Lower leg skin (tissue), 4 donors: Measurements from ENCODE around the gene SFMBT2. TPM values are rescaled to one million over a fixed set of nuclear protein-coding genes. Genes with fewer than 3 reads are reported as not detected.

Experiments
- DNase-seq, 2 donors: peaks; one replicate each; pipeline ENCODE4 v3.0.0-alpha.2; 2019; ENCODE audit warnings: low spot score in 2 of 2
- H3K4me3 ChIP-seq: fragments of 200-600 bp; sonication (generic); 2 replicates; pipeline ENCODE4 v1.5.1; 2017; ENCODE audit warnings: mild to moderate bottlenecking, low read depth; ENCODE audit not compliant: poor library complexity, severe bottlenecking
- POLR2A ChIP-seq, 2 donors: fragments of 450-650 bp; IDR thresholded peaks; one replicate each; pipeline ENCODE4 v1.6.1; 2016 to 2017; ENCODE audit warnings: antibody characterized with exemption in 2 of 2, mild to moderate bottlenecking in 1 of 2, moderate library complexity in 1 of 2
- WGBS, 2 donors: methylation state at CpG; one replicate each; pipeline ENCODE4 v1.1.5; 2018; 5-methylcytosine and 5-hydroxymethylcytosine counted together
- intact Hi-C: fragments of 100-400 bp; cut with DNase I; formaldehyde crosslinking; loops from one replicate; pipeline ENCODE4 v1.15.0; 2023; ENCODE audit warnings: low total_unique reads
- total RNA-seq, 4 donors: library from RNA; depleted of rRNA; stranded (reverse); fragments of >200 nt; gene quantifications; one replicate each; pipeline ENCODE4 v1.1.0, GENCODE V29; 2016
- TF ChIP-seq, protein P1 (sequence below), 3 donors: fragments of 450-650 bp; IDR thresholded peaks; one replicate each; pipeline ENCODE4 v1.5.1; 2016; ENCODE audit warnings: antibody characterized with exemption in 3 of 3, mild to moderate bottlenecking in 3 of 3, moderate library complexity in 2 of 3

Gene SFMBT2
- total RNA-seq, 4 donors from 2014 or later: 0.42 to 3.3 (median 1.9) TPM

DNA sequence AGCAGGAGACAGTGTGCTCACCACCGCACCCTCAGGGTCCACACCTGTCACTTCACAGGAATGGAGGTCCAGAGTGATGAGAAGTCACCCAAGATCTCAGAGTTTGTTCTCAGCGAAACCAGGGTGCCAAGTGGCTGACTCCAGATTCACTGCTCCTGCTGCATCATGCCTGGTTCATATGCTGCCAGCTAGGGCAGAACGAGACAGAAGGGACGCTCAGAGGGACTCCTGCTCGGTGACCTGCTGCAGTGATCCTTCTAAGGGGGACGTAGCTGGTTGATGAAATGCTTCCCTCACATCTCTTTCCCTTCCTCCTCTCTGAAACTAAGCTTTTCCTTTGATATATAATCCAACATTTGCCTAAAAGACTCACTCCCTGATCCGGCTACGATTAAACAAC lies 248.5 kb downstream of the SFMBT2 start:
- WGBS, 2 donors: 86 to 89% methylated on average over 8 of the region's 8 CpGs
- TF ChIP-seq, protein P1, sequence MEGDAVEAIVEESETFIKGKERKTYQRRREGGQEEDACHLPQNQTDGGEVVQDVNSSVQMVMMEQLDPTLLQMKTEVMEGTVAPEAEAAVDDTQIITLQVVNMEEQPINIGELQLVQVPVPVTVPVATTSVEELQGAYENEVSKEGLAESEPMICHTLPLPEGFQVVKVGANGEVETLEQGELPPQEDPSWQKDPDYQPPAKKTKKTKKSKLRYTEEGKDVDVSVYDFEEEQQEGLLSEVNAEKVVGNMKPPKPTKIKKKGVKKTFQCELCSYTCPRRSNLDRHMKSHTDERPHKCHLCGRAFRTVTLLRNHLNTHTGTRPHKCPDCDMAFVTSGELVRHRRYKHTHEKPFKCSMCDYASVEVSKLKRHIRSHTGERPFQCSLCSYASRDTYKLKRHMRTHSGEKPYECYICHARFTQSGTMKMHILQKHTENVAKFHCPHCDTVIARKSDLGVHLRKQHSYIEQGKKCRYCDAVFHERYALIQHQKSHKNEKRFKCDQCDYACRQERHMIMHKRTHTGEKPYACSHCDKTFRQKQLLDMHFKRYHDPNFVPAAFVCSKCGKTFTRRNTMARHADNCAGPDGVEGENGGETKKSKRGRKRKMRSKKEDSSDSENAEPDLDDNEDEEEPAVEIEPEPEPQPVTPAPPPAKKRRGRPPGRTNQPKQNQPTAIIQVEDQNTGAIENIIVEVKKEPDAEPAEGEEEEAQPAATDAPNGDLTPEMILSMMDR (IDR thresholded peaks at IDR 0.05): no peak
- no peak for TF ChIP-seq POLR2A (IDR thresholded peaks at IDR 0.05)
- no peak overlapping the region for H3K4me3 ChIP-seq
- intact Hi-C loops: no loop called here
- DNase-seq: no peak

DNA sequence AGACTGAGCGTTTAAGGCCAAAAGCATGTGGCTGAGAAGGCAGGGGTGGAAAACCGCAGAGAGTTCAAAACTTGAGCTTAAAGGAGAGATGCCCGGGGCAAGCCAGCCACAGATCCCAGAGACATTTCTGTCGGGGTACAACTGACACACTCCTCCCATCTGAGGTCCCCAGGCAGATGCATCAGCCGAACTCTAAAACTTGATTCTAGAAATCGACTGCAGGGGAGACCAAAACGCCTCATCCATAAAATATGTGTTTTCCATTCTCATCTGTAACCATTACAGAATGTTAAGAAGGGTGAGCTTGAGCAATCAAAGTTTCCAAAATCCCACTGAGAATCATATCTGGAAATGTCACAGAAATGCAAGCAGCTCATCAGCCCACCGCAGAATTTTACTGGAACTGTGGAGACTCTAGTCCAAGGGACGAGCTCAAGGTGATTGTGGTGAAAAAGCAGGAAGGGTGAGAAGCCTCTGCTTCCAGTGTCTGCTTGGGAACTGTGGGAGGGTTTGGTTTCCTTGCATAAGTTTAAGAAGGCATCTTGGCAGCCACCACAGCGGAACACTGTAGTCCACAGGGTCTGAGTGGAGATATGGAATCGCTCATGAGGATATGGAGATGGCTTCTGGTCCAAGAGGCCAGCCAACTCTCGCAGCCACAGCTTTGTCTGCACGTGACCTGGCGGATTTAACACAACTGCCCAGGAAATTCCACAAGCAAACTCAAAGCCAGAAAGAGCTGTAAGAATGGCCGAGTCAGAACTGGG lies 249.2 kb downstream of the SFMBT2 start:
- intact Hi-C loops: no loop called here
- TF ChIP-seq POLR2A (IDR thresholded peaks at IDR 0.05): no peak
- TF ChIP-seq, protein P1 (IDR thresholded peaks at IDR 0.05): no peak
- WGBS, 2 donors: 76 to 80% methylated on average over 15 of the region's 15 CpGs
- H3K4me3 ChIP-seq: no peak overlapping the region
- DNase-seq: no peak

DNA sequence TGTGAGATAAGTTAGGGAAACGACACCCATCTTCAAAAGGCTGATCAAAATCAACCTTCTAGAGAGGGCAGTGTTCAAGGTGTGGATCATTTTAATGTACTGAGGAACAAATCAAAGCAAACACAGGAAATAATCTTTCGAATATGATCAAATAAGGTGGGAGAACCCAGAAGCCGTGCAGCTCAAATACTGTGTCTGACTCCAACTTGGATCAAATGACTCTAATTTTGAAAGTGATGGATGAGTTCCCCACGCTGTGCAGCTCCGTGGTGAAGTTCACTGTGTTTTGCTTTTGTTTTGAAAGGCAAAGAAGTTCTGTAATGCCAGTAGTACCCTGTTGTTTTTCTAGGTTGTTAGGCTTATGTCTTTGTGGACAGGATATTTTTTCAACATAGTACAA lies 250.9 kb downstream of the SFMBT2 start:
- intact Hi-C loops: no loop called here

DNA sequence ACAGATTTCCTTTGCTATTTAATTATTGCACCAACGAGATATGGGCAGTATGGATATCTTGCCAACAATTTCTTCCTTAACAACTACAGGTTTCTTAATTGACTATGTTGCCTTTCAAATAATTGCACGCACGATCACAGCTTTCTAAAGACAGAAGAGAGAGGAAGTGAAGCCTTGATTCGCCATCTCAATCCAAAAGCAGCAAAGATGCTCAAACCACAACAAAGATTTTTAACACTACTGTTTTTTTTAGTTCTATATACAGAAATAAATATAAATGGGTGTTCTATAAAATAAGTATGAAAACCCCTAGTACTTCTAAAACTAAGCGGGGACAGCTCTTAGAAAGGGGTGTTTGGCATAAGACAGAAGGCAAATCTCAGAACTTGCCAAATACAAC lies 251.3 kb downstream of the SFMBT2 start:
- WGBS, 2 donors: 84 to 85% methylated on average over 5 of the region's 5 CpGs
- TF ChIP-seq, protein P1 (IDR thresholded peaks at IDR 0.05): no peak
- no peak for TF ChIP-seq POLR2A (IDR thresholded peaks at IDR 0.05)
- no peak overlapping the region for H3K4me3 ChIP-seq
- intact Hi-C loops: no loop called here
- DNase-seq: no peak

More for the DNA sequence above, 250.9 kb downstream of the SFMBT2 start:
- no peak overlapping the region for H3K4me3 ChIP-seq
- TF ChIP-seq, protein P1 (IDR thresholded peaks at IDR 0.05): no peak
- no peak for TF ChIP-seq POLR2A (IDR thresholded peaks at IDR 0.05)
- DNase-seq: no peak
- WGBS, 2 donors: 59 to 72% methylated on average over 5 of the region's 5 CpGs

DNA sequence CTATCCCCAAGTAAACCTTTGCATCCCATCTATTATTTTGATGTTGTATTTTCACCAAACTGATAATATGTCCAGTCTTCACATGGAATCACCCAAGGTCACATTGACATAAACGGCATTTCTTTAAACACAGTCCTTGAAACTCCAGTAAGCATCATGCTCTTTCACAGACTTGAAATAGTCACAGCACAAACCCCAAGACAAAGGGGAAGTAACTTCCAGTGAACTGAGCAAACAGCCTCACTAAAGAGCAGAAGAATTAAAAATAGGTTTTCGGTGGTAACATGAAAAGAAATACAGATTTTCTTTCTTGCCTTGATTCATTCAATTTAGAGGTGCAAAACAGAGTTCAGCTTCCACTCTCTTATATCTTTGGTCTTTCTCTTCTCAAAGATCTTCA lies 253.7 kb downstream of the SFMBT2 start:
- DNase-seq: no peak
- no peak for TF ChIP-seq POLR2A (IDR thresholded peaks at IDR 0.05)
- TF ChIP-seq, protein P1 (IDR thresholded peaks at IDR 0.05): no peak
- WGBS, 2 donors: 87 to 92% methylated on average over 2 of the region's 2 CpGs
- no peak overlapping the region for H3K4me3 ChIP-seq
- intact Hi-C loops: no loop called here

- H3K4me3 ChIP-seq: no peak overlapping the region
- intact Hi-C loops: no loop called here
- DNase-seq: no peak
- TF ChIP-seq, protein P1 (IDR thresholded peaks at IDR 0.05): no peak
- TF ChIP-seq POLR2A (IDR thresholded peaks at IDR 0.05): no peak
- 94 to 100% methylated on average over 1 of the region's 1 CpG for WGBS, 2 donors
Observed at GRCh38 chr10:7153750-7154149, 257.1 kb downstream of the SFMBT2 start.
